K562 (cell line): Measurements from ENCODE around the gene KCNMB2. TPM values are rescaled to one million over a fixed set of nuclear protein-coding genes. Genes with fewer than 3 reads are reported as not detected.

Experiments used
- ATAC-seq: fragments of 200-7000 bp; cut with Tn5 transposase; 3 replicates; pipeline ENCODE4 v1.9.1; 2020; ENCODE audit warnings: moderate library complexity
- BruUV-seq: library from RNA; stranded (reverse); fragments of 400-500 nt; replicated peaks from 2 replicates; lab custom pipeline; 2021; lab: Mats Ljungman, UMichigan
- CTCF ChIA-PET: fragments of 300-600 bp; formaldehyde crosslinking; extraction: SDS; loops from one replicate; lab custom pipeline; 2021; ENCODE audit warnings: low intra/inter-chr PET ratio; lab: Yijun Ruan, JAX
- POLR2A ChIA-PET: fragments of 300-600, 350-650 bp; sonication (Branson Sonifier 250); formaldehyde crosslinking; extraction: SDS; loops from one replicate; lab custom pipeline; 2021; ENCODE audit warnings: antibody characterized with exemption, inconsistent platforms; lab: Yijun Ruan, JAX
- DNase-seq, 4 experiments: peaks; one replicate each; pipeline versions ENCODE4 v3.0.0 to v3.0.0-alpha.2; 2011 to 2018; ENCODE audit warnings: low spot score in 3 of 4, mixed read lengths in 3 of 4; ENCODE audit errors: extremely low read depth in 1 of 4
- FAIRE-seq: peaks from 2 replicates; lab custom pipeline; 2011; peaks lifted over from hg19 to GRCh38; lab: Jason Lieb, UNC
- H2AFZ ChIP-seq: 2 replicates; pipeline ENCODE4 v1.6.0; 2011; ENCODE audit warnings: low read depth, low read length, control low read depth, inconsistent platforms
- H3K27ac ChIP-seq: fragments of 200-600 bp; 3 replicates; pipeline ENCODE4 v1.8.0; 2011; ENCODE audit warnings: low read depth, mild to moderate bottlenecking, control low read depth, inconsistent platforms, low read length, moderate library complexity, mixed read lengths; ENCODE audit errors: extremely low read depth
- H3K27me3 ChIP-seq, 2 experiments: fragments of 300-600 bp in 1 of 2; 2 replicates in 1 of 2; 3 replicates in 1 of 2; pipeline versions ENCODE4 v1.6.0 to v1.8.0; 2011; ENCODE audit warnings: inconsistent platforms in 2 of 2, low read length in 2 of 2, mild to moderate bottlenecking in 1 of 2, mixed read lengths in 1 of 2, moderate library complexity in 1 of 2; ENCODE audit not compliant: control insufficient read depth in 2 of 2, insufficient read depth in 2 of 2
- H3K36me3 ChIP-seq: fragments of 300-600 bp; 3 replicates; pipeline ENCODE4 v1.8.0; 2011; ENCODE audit warnings: mild to moderate bottlenecking, low read length, inconsistent platforms; ENCODE audit not compliant: control insufficient read depth, insufficient read depth
- H3K4me1 ChIP-seq, 2 experiments: fragments of 200-600 bp in 1 of 2; replicated peaks in 1 of 2; 2 replicates in 1 of 2; 3 replicates in 1 of 2; pipeline versions ENCODE4 v1.5.1 to v1.8.0; 2011; ENCODE audit warnings: inconsistent platforms in 2 of 2, low read length in 2 of 2, mild to moderate bottlenecking in 1 of 2, mixed read lengths in 1 of 2, moderate library complexity in 1 of 2; ENCODE audit not compliant: control insufficient read depth in 2 of 2, insufficient read depth in 2 of 2
- H3K4me2 ChIP-seq: 2 replicates; pipeline ENCODE4 v1.6.1; 2011; ENCODE audit warnings: low read length, control low read depth, inconsistent platforms, mixed read lengths; ENCODE audit not compliant: insufficient read depth
- H3K4me3 ChIP-seq: fragments of 200-600 bp; sonication (generic), shearing (Covaris generic); 2 replicates; pipeline ENCODE4 v1.5.1; 2016; ENCODE audit warnings: control low read depth, inconsistent platforms
- H3K79me2 ChIP-seq: fragments of 200-600 bp; 3 replicates; pipeline ENCODE4 v1.8.0; 2011; ENCODE audit warnings: low read length, inconsistent platforms; ENCODE audit not compliant: control insufficient read depth, insufficient read depth
- H3K9ac ChIP-seq, 2 experiments: 2 replicates each; pipeline versions ENCODE4 v1.6.0 to v1.6.1; 2011; ENCODE audit warnings: low read depth in 2 of 2, low read length in 2 of 2, control low read depth in 1 of 2, inconsistent platforms in 1 of 2, mild to moderate bottlenecking in 1 of 2, mixed read lengths in 1 of 2; ENCODE audit not compliant: insufficient read depth in 1 of 2
- H3K9me1 ChIP-seq: one replicate; pipeline ENCODE4 v1.6.0; 2011; ENCODE audit warnings: inconsistent platforms, mild to moderate bottlenecking, low read length, moderate library complexity; ENCODE audit not compliant: control insufficient read depth, insufficient read depth
- H3K9me3 ChIP-seq: replicated peaks from 2 replicates; pipeline ENCODE4 v1.5.1; 2011; ENCODE audit warnings: low read depth, low read length, inconsistent platforms; ENCODE audit not compliant: control insufficient read depth, insufficient read depth
- H4K20me1 ChIP-seq: replicated peaks from 2 replicates; pipeline ENCODE4 v1.6.1; 2011; ENCODE audit warnings: low read length, inconsistent platforms, mixed read lengths; ENCODE audit not compliant: control insufficient read depth, insufficient read depth
- CTCF ChIP-seq, 3 experiments: IDR thresholded peaks in 2 of 3; conservative IDR thresholded peaks in 1 of 3; 2 replicates each; pipeline ENCODE4 v1.5.1; 2011 to 2012; ENCODE audit warnings: low read length in 3 of 3, mild to moderate bottlenecking in 3 of 3, control low read depth in 2 of 3, improper control_type of control experiment in 1 of 3, inconsistent platforms in 1 of 3, low read depth in 1 of 3, mixed read lengths in 1 of 3, moderate library complexity in 1 of 3; ENCODE audit not compliant: insufficient read depth in 2 of 3
- GTF2F1 ChIP-seq: IDR thresholded peaks from 2 replicates; pipeline ENCODE4 v1.6.1; 2011; ENCODE audit warnings: low read depth, low read length, improper control_type of control experiment
- HOMEZ ChIP-seq: fragments of 250-450 bp; sonication (Bioruptor Pico); IDR thresholded peaks from 2 replicates; pipeline ENCODE4 v1.4.0; 2020; ENCODE audit warnings: mild to moderate bottlenecking, moderate library complexity
- IFI16 ChIP-seq: fragments of 250-450 bp; sonication (Bioruptor Pico); IDR thresholded peaks from 2 replicates; pipeline ENCODE4 v2.1.2; 2022; ENCODE audit warnings: mild to moderate bottlenecking, inconsistent platforms
- PTRF ChIP-seq: fragments of 450-650 bp; IDR thresholded peaks from 2 replicates; pipeline ENCODE4 v1.6.1; 2016; ENCODE audit warnings: mild to moderate bottlenecking, missing genetic modification characterization, missing compliant biosample characterization
- SIN3B ChIP-seq: fragments of 450-650 bp; IDR thresholded peaks from 2 replicates; pipeline ENCODE4 v1.6.1; 2017; ENCODE audit warnings: low read depth, mild to moderate bottlenecking, moderate library complexity
- ZNF639 ChIP-seq, 2 experiments: fragments of 200-800 bp in 1 of 2; sonication (Bioruptor generic) in 1 of 2; sonication (generic) in 1 of 2; formaldehyde crosslinking in 1 of 2; IDR thresholded peaks in 1 of 2; conservative IDR thresholded peaks in 1 of 2; 2 replicates each; pipeline versions ENCODE4 v1.5.0 to v1.6.1; 2016 to 2020; ENCODE audit warnings: missing compliant biosample characterization in 1 of 2, missing genetic modification characterization in 1 of 2, missing genetic modification reagents in 1 of 2
- ZNF778 ChIP-seq: fragments of 450-650 bp; formaldehyde crosslinking; IDR thresholded peaks from 2 replicates; pipeline ENCODE4 v1.4.0; 2020; ENCODE audit warnings: mild to moderate bottlenecking, moderate library complexity
- ZNF79 ChIP-seq: fragments of 250-450 bp; sonication (Bioruptor Pico); IDR thresholded peaks from 2 replicates; pipeline ENCODE4 v1.4.0; 2020; ENCODE audit warnings: low read depth, mild to moderate bottlenecking, moderate library complexity
- WGBS: fragments of 100-300 bp; shearing (Covaris generic); methylation state at CpG from one replicate; pipeline ENCODE4 v1.1.6; 2016; ENCODE audit warnings: low coverage, mixed read lengths; ENCODE audit not compliant: insufficient coverage; ENCODE audit errors: missing lambda C conversion rate; 5-methylcytosine and 5-hydroxymethylcytosine counted together
- in situ Hi-C: fragments of 300-500 bp; cut with MboI; formaldehyde crosslinking; loops from 4 replicates; pipeline ENCODE4 v1.15.0; 2018; ENCODE audit warnings: inconsistent platforms, mixed read lengths
- intact Hi-C: fragments of 100-400 bp; cut with micrococcal nuclease; formaldehyde crosslinking; loops from 2 replicates; pipeline ENCODE4 v1.14.2; 2022
- polyA plus RNA-seq, 8 experiments: library from polyadenylated mRNA; depleted of rRNA in 4 of 8; stranded (reverse) in 5 of 8; unstranded in 3 of 8; fragments of >200 nt; fragmentation: Nextera tagmentation in 2 of 8; fragmentation: Illumina TruSeq in 1 of 8; extraction: Ambion mirVana in 2 of 8; extraction: Trizol in 1 of 8; gene quantifications; 2 replicates each; pipeline versions ENCODE4 v1.2.1 to v1.2.3, GENCODE V29; 2011 to 2014; ENCODE audit warnings: inconsistent platforms in 1 of 8, missing spikeins in 1 of 8
- total RNA-seq, 7 experiments: library from RNA; depleted of rRNA in 6 of 7; stranded (reverse); fragments of >200 nt in 6 of 7; fragmentation: Illumina TruSeq in 2 of 7; extraction: Trizol in 2 of 7; gene quantifications; 2 replicates each; pipeline versions ENCODE4 v1.2.1 to v1.2.3, GENCODE V29; 2011 to 2021; ENCODE audit warnings: low replicate concordance in 1 of 7

The KCNMB2 gene
- total and polyA plus RNA-seq, 9 of the 15 experiments (the other 6 are each of a cell fraction or from before 2014, with no cell fraction given) = 0.04 to 0.15 TPM; not detected in 7

- Histone ChIP-seq H3K4me2 (no peak overlapping the region), H3K27ac (no peak overlapping the region), H3K4me1 (no peaks in the 10 kb centered on the region), H4K20me1 (no peaks in the 10 kb centered on the region; the same call in 1 of the 2 replicates), H3K4me3 (no peak overlapping the region), H3K9ac (no peak overlapping the region), H3K27me3 (no peaks in the 10 kb centered on the region), H3K36me3 (no peaks in the 10 kb centered on the region), H2AFZ (no peak overlapping the region), H3K9me1 (no peaks in the 10 kb centered on the region), H3K9me3 (no peaks in the 10 kb centered on the region), H3K79me2 (no peaks in the 10 kb centered on the region)
- FAIRE-seq (no peak), DNase-seq (no peak), ATAC-seq (no peak)
- in situ Hi-C loops (no loop called here), intact Hi-C loops (no loop called here)
- BruUV-seq = no TSS peak
- ChIA-PET POLR2A (interaction anchor here (0.7 kb wide), 1 partner anchor 15 kb away, joined by 3 read pairs; no protein-coding TSS in a partner anchor), CTCF (no interaction called here)
- 11% methylated on average over 2 of the region's 2 CpGs for WGBS
- TF ChIP-seq ZNF778 (CRISPR knock-in tag) = no peak
- no peak for TF ChIP-seq HOMEZ (CRISPR knock-in tag)
- no peak for TF ChIP-seq IFI16 (CRISPR knock-in tag)
- no peak for TF ChIP-seq GTF2F1
- no peak for TF ChIP-seq SIN3B
- TF ChIP-seq ZNF79 (CRISPR knock-in tag) = no peak
- no peak for TF ChIP-seq PTRF (tag)
- no peak for TF ChIP-seq ZNF639 (CRISPR knock-in tag; conservative IDR thresholded peaks at IDR 0.05 in 1 of 2, IDR thresholded peaks at IDR 0.05 in 1 of 2)
- TF ChIP-seq CTCF (IDR thresholded peaks at IDR 0.05 in 2 of 3, conservative IDR thresholded peaks at IDR 0.05 in 1 of 3; ENCODE audit: insufficient read depth in 2 of 3, low read depth in 1 of 3, low read length in 3 of 3) = no peak
Measured at GRCh38 chr3:178844916-178845315, 308.7 kb downstream of the KCNMB2 start.
